Measurements from ENCODE around the gene POLR3H.

POLR3H gene

DNA sequence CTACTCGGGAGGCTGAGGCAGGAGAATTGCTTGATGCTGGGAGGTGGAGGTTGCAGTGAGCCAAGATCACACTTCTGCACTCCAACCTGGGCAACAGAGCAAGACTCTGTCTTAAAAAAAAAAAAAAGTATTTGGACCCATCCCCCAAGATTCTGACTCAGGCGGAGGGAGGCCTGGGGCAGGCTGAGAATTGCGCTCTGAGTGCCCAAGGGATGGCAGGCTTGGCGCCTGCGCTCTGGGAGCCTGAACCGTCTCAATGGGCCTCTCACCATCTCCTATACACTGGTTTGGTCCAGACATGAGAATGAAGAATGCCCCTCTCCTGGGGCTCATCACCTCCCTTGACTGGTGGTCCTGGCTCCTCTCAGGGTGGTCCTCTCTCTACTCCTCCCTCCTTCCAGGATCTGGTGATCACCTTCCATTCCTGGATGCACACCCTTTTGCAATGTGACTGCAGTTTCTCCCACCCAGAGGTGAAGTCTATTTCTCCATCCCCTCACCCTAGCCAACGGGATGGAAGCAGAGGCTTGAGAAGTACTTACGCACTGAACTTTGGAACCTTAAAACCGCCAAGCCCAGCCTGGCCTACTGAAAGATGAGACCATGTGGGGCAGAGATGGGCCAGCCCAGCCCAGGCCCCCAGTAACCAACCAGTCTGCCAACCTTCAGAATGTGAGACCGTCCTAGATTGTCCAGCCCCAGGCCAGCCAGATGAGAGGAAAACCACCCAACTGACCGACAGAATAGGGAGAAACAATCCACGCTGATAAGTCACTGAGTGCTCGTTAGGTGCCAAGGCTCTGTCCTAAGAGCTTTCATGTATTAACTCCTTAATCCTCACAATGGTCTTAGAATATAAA lies 4.9 kb downstream of the POLR3H start:
- no peak for TF ChIP-seq CTCF (IDR thresholded peaks at IDR 0.05)

DNA sequence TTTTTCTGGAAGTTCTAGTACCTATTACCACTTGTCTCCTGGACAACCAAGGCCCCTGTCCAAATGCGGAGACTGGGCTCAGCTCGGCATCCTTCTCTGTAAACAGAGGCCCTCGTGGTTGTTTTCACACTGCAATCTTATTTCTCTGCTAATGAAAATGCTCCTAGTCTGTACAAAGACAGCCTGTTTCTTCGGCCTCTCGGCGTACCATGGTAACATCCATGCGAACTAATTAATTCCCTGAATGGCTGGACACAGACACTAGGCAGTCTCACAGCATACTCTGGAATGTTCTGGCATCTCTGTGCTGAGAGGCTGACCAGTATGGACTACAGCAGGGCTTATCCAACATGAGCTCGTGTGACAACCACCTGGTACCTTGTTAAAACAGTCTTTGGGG lies 5.7 kb downstream of the POLR3H start:
- TF ChIP-seq CTCF (IDR thresholded peaks at IDR 0.05) = no peak

DNA sequence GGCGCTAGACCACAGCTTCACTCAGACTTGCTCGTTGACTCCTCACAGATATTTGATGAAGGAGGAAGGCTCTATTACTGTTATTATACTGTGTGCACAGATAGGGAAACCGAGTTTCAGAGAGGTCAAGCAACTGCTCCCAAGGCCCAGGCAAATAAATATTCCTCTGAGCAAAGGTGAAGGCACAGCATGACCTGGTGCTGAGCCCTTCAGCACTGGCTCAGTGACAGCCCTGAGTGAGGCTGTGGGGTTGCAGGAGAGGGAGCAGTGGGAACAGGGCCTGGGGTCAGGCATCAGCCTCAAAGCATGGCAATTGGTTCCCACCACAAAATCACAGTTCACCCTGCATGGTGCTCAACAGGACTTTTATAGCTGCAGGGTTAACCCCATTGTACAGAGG lies 7.1 kb downstream of the POLR3H start:
- TF ChIP-seq CTCF (IDR thresholded peaks at IDR 0.05) = no peak

DNA sequence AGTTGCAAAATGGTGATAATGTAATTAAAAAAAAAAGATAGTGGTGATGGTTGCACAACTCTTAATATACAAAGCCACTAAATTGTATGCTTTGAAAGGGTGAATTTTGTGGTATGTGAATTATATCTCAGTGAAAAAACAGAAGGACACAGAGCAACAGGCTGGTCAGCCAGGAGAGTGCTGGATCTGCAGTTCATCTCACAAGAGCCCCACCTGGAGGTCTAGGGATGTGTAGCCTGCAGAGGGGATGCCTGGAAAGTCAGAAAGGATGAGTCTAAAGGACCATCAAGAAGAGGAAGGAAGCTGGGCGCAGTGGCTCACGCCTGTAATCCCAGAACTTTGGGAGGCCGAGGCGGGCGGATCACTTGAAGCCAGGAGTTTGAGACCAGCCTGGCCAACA lies 9.0 kb downstream of the POLR3H start:
- TF ChIP-seq CTCF (IDR thresholded peaks at IDR 0.05) = no peak

DNA sequence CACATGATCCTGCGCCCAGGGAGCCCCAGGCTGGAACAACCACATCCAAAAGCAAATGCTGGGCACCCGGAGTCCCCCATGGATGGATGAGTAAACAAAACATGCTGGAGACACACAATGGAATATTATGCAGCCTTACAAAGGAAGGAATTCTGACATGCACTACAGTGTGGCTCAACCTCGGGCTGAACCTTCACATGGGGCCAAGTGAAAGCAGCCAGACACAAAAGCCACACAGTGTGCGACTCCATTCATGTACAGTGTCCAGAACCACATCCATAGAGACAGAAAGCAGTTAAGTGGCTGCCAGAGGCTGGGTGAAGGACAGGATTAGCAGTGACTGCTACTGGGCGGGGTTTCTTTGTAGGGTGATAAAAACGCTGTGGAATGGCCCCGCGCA lies 10.1 kb downstream of the POLR3H start:
- no peak for TF ChIP-seq CTCF (IDR thresholded peaks at IDR 0.05)

DNA sequence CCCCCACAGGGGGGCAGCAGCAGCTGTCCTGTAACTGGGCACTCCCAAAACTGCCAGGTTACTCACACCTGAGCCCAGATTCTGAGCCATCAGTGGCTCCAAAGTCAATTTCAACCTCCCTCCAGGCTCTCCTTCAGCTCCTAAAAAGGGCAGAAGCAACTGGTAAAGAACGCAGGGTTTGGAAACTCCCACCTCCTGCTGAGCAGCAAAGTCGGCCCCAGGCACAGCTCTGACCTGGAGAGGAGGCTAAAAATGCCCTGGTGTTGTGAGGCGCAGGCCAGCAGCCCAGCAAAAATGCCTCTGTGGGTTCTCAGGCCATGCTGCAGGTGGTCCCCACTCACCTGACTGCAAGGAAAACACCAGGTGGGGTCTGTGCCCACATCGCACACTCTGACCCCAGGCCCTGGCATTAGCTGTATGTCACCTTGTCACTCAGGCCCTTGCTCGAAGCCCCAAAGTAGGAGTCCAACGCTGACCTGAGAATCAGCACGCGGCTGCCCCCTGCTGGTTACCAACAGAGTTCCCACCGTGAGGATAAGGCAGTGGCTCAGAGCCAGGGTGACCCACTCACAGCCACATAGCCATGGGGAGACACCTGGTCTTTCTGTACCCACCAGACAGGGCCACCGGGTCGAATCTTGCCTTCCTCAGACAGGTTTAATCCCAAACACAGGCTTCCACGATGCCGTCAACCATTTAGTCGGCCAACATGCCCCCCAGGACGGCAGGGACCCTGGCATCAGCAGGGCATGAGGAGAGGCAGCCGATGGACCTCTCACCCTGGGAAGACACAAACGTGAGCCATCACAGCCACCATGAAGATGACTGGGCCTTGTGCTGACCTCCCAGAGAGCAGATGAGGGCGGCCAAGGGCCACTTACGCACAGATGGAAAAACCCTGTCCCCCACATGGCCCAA lies 11.1 kb downstream of the POLR3H start:
- TF ChIP-seq CTCF (IDR thresholded peaks at IDR 0.05) = peak; percentile 90

- no peak for TF ChIP-seq CTCF (IDR thresholded peaks at IDR 0.05)
Measured at GRCh38 chr22:41531715-41532477, 12.4 kb downstream of the POLR3H start.

All from LNCAP (cell line).